SU-DHL-6 (cell line): ENCODE results near the gene SLFN12L.

ENCODE experiments used
- CTCF ChIP-seq: fragments of 200-600 bp; sonication (generic); IDR thresholded peaks from one replicate; pipeline ENCODE4 v1.5.1; 2017; ENCODE audit warnings: antibody characterized with exemption, mild to moderate bottlenecking, low read length, moderate library complexity; ENCODE audit not compliant: insufficient read depth, poor library complexity, severe bottlenecking
- EZH2phosphoT487 ChIP-seq: fragments of 200-600 bp; sonication (generic), shearing (Covaris generic); conservative IDR thresholded peaks from 2 replicates; pipeline ENCODE4 v1.6.1; 2018; ENCODE audit warnings: mild to moderate bottlenecking, antibody characterized with exemption, low read length, moderate library complexity, mixed read lengths

GRCh38 chr17:35496451-35497290 is 40.8 kb downstream of the SLFN12L start:
- TF ChIP-seq CTCF, result no peak
- no peak for TF ChIP-seq EZH2phosphoT487
